GDM1 (cell line): ENCODE measurements around the gene TRIML2.
"Not testable (repeated sequence)": the region's sequence is repeated elsewhere in the genome, so short reads cannot be mapped to it uniquely, and the experiment has no call there.

Experiments used
- DNase-seq: peaks from one replicate; lab custom pipeline; 2025; lab: John Stamatoyannopoulos, UW

The TRIML2 gene

GRCh38 chr4:188106454-188106853, 2.9 kb downstream of the TRIML2 start:
- no peak for DNase-seq

DNA sequence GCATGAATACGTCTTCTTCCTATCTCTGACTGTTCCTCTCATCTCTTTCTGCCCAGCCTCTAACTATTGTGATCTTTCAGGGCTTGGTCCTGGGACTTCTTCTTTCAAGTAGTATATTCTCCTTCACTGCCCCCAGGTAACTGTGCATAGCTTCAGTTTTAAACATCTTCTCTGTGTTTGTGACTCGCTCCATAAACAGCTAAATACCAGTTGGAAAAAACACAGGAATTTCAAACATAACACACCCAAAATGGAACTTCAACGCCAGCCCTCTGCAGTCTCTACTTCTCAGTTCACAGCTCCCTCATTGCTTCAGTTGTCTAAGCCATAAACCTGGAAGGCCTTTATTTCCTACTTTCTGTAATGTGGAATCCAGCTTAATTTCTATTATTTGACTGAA, 16.6 kb downstream of the TRIML2 start:
- DNase-seq = no peak

DNA sequence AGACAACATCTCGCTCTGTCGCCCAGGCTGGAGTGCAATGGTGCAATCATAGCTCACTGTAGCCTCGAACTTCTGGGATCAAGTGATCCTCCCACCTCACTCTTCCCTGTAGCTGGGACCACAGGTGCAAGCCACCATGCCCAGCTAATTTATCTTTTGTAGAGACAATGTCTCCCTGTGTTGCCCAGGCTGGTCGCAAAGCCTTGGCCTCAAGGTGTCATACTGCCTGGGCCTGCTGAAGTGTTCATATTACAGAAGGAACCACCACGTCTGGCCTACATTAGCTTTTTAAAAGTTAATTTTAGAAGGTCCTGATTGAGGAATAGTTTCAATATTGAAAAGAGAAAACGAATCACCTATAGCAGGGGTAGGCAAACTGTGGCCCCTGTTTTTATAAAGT, 22.5 kb downstream of the TRIML2 start:
- DNase-seq = no peak

DNA sequence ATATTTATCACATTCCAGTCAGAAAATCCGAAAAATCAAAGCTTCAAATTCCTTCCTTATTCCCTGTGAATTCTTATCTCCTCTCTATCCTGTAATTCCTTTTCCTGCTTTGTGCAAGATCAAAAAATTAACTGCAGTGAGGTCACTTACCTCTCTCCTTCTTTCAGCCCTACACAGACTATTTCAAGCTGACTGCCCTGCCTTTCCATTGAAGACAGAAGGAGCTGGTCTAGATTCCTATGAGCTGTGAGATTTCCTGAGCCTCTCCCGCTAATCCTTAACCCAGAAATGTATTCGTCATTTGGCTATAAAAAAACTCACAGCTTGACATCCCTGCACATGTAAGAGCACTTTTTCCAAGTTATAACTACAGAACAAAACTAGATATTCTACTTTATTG, 26.6 kb downstream of the TRIML2 start:
- DNase-seq = no peak

- DNase-seq = no peak
Observed at GRCh38 chr4:188078116-188078515, 31.3 kb downstream of the TRIML2 start.

- no peak for DNase-seq
Observed at GRCh38 chr4:188076169-188076568, 33.2 kb downstream of the TRIML2 start.

DNA sequence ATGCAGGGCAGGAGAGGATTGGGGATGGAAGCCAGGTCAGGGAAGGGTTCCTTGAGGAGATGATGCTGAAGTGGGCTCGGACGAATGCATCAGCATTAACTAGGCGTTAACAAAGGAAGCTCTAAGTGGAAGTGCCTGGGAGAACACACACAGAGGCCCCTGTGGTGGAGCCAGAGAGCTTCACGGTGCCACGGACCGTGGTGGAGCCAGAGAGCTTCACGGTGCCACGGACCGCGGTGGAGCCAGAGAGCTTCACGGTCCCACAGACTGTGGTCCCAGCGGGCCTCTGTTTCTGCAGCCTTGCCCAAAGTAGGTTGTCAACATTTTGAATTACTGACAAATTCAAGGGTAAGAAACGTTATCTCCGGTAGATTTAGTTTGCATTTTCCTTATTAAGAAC, 48.3 kb downstream of the TRIML2 start:
- DNase-seq = no peak

- no peak for DNase-seq
Observed at GRCh38 chr4:188053302-188053701, 56.1 kb downstream of the TRIML2 start.

GRCh38 chr4:188046657-188047056, 62.7 kb downstream of the TRIML2 start:
- DNase-seq = no peak

GRCh38 chr4:188045461-188045860, 63.9 kb downstream of the TRIML2 start:
- not testable (repeated sequence) for DNase-seq

DNA sequence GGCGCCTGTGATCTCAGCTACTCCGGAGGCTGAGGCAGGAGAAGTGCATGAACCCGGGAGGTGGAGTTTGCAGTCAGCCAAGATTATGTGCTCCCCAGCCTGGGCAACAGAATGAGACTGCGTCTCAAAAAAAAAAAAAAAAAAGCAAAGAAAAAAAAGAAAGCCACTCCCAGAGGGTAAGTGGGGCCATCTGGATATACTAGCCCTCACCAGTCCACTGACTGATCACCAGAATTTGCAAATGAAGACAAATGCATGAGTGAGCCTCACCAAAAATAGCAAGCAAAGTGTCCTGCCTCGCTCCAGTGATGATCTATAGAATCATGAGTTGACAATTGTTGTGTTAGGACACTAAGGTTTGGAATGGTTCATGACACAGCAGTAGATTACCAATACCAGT, 66.2 kb downstream of the TRIML2 start:
- no peak for DNase-seq

DNA sequence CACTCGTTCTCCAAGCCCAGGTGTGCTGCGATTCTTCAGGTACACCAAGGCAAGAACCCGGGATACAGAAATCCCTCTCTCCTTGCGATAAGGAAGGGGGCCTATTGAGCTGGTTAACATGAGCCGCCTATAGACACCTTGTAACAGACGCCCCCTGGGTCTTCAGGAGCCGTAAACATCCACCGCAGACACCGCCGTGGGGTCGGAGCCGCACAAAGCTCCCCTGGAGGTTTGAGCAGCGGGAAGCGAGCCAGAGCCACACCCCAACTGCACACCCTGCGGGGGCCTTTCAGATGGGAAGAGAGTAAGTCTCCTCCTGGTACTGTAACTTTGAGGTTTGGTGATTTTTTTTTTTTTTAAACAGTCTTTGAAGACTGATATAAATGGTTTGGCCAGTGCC, 67.2 kb downstream of the TRIML2 start:
- no peak for DNase-seq

DNA sequence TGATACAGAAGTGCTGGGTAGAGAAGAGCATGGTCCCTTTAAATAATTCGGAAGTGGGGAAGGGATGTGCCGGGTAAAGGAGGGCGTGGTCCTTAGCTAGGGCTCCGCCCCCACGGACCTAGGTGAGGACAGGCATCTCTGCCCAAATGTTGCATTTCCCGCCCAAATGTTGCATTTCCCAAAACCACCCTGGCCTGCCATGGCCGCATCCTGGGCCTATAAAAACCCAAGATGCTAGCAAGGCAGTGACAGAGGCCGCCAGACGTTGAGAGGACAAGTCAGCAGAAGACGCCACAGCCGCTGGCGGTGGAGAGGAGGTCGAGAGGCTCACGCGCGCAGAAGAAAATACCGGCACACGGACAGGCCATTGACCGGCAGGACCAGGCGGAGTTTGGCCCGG, 67.7 kb downstream of the TRIML2 start:
- no peak for DNase-seq
